GM19023 (cell line): Measurements from ENCODE around the gene OGT.
A peak's percentile ranks its signal among the peaks of the same experiment; 100 is the strongest.
"Not testable (repeated sequence)": the region's sequence is repeated elsewhere in the genome, so short reads cannot be mapped to it uniquely, and the experiment has no call there.

Experiments
- ATAC-seq: cut with Tn5 transposase; IDR thresholded peaks from one replicate; pipeline ENCODE4 v1.9.1; 2021; ENCODE audit warnings: mild to moderate bottlenecking, moderate library complexity; ENCODE audit not compliant: unreplicated experiment

OGT gene

GRCh38 chrX:71537743-71538142 is 4.8 kb downstream of the OGT start:
- ATAC-seq, result no peak

- ATAC-seq, result peak; percentile 26
These were observed 7.9 kb downstream of the OGT start for GRCh38 chrX:71540801-71541200.

GRCh38 chrX:71541210-71542022 is 8.5 kb downstream of the OGT start:
- peak; percentile 76 for ATAC-seq

- ATAC-seq, result no peak
These were observed 9.5 kb downstream of the OGT start for GRCh38 chrX:71542411-71542810.

- no peak for ATAC-seq
These were observed 9.9 kb downstream of the OGT start for GRCh38 chrX:71542825-71543224.

- no peak for ATAC-seq
These were observed 10.4 kb downstream of the OGT start for GRCh38 chrX:71543316-71543715.

GRCh38 chrX:71545364-71545763 is 12.5 kb downstream of the OGT start:
- ATAC-seq, result no peak

GRCh38 chrX:71546879-71547278 is 14.0 kb downstream of the OGT start:
- no peak for ATAC-seq

- ATAC-seq, result no peak
These were observed 14.4 kb downstream of the OGT start for GRCh38 chrX:71547339-71547738.

GRCh38 chrX:71549986-71550385 is 17.1 kb downstream of the OGT start:
- ATAC-seq, result no peak

GRCh38 chrX:71550578-71550977 is 17.7 kb downstream of the OGT start:
- no peak for ATAC-seq

GRCh38 chrX:71556036-71556435 is 23.1 kb downstream of the OGT start:
- no peak for ATAC-seq

- ATAC-seq, result no peak
These were observed 26.0 kb downstream of the OGT start for GRCh38 chrX:71558920-71559319.

- ATAC-seq, result not testable (repeated sequence)
These were observed 26.9 kb downstream of the OGT start for GRCh38 chrX:71559773-71560172.

GRCh38 chrX:71563921-71564320 is 31.0 kb downstream of the OGT start:
- ATAC-seq, result no peak

GRCh38 chrX:71565474-71566041 is 32.7 kb downstream of the OGT start:
- ATAC-seq, result no peak

GRCh38 chrX:71571390-71571789 is 38.5 kb downstream of the OGT start:
- ATAC-seq, result not testable (repeated sequence)

- no peak for ATAC-seq
These were observed 40.7 kb downstream of the OGT start for GRCh38 chrX:71573590-71573989.

GRCh38 chrX:71577682-71578081 is 44.8 kb downstream of the OGT start:
- no peak for ATAC-seq

- no peak for ATAC-seq
These were observed 45.6 kb downstream of the OGT start, which contains the start of gene GCNA for GRCh38 chrX:71578253-71579135. Gene GCNA, plus strand, starts transcription at chrX:71578437. Its CDS starts 2,385 bp downstream, at chrX:71580822.
